HTR-8/SVneo (cell line): ENCODE measurements around the gene POU6F2.

ENCODE experiments used
- DNase-seq: peaks from one replicate; pipeline ENCODE4 v3.0.0; 2011; ENCODE audit warnings: low spot score, mixed read lengths; ENCODE audit not compliant: insufficient read length
- FAIRE-seq: peaks from 2 replicates; lab custom pipeline; 2011; peaks lifted over from hg19 to GRCh38; lab: Jason Lieb, UNC

The POU6F2 gene

GRCh38 chr7:39102234-39102633 lies 124.5 kb downstream of the POU6F2 start:
- FAIRE-seq (no peak), DNase-seq (no peak)

- no peak for FAIRE-seq
- no peak for DNase-seq
These were observed 128.0 kb downstream of the POU6F2 start for GRCh38 chr7:39105720-39106119.

GRCh38 chr7:39125846-39126245 lies 148.1 kb downstream of the POU6F2 start:
- FAIRE-seq (no peak), DNase-seq (no peak)

- DNase-seq (no peak), FAIRE-seq (no peak)
These were observed 149.3 kb downstream of the POU6F2 start for GRCh38 chr7:39127058-39127457.

- no peak for FAIRE-seq
- DNase-seq = no peak
These were observed 150.7 kb downstream of the POU6F2 start for GRCh38 chr7:39128287-39128843.

GRCh38 chr7:39130274-39130673 lies 152.6 kb downstream of the POU6F2 start:
- no peak for DNase-seq
- no peak for FAIRE-seq

GRCh38 chr7:39130857-39131526 lies 153.3 kb downstream of the POU6F2 start:
- DNase-seq = no peak
- no peak for FAIRE-seq

- DNase-seq = no peak
- no peak for FAIRE-seq
These were observed 154.6 kb downstream of the POU6F2 start for GRCh38 chr7:39132306-39132705.

GRCh38 chr7:39133088-39133487 lies 155.4 kb downstream of the POU6F2 start:
- FAIRE-seq = no peak
- DNase-seq = no peak

- FAIRE-seq (no peak), DNase-seq (no peak)
These were observed 159.8 kb downstream of the POU6F2 start for GRCh38 chr7:39137480-39137879.

- no peak for FAIRE-seq
- no peak for DNase-seq
These were observed 165.0 kb downstream of the POU6F2 start for GRCh38 chr7:39142750-39143149.

- FAIRE-seq (no peak), DNase-seq (no peak)
These were observed 166.7 kb downstream of the POU6F2 start for GRCh38 chr7:39144420-39144819.

- no peak for FAIRE-seq
These were observed 167.6 kb downstream of the POU6F2 start for GRCh38 chr7:39145283-39145682.

GRCh38 chr7:39145935-39146334 lies 168.2 kb downstream of the POU6F2 start:
- FAIRE-seq (no peak), DNase-seq (no peak)

More at GRCh38 chr7:39145283-39145682, 167.6 kb downstream of the POU6F2 start:
- no peak for DNase-seq

GRCh38 chr7:39152701-39153100 lies 175.0 kb downstream of the POU6F2 start:
- FAIRE-seq (no peak), DNase-seq (no peak)

- FAIRE-seq (no peak), DNase-seq (no peak)
These were observed 175.4 kb downstream of the POU6F2 start for GRCh38 chr7:39153113-39153512.

- DNase-seq (no peak), FAIRE-seq (no peak)
These were observed 175.9 kb downstream of the POU6F2 start for GRCh38 chr7:39153647-39154046.

- no peak for FAIRE-seq
- no peak for DNase-seq
These were observed 177.1 kb downstream of the POU6F2 start for GRCh38 chr7:39154815-39155214.

- FAIRE-seq = no peak
These were observed 180.7 kb downstream of the POU6F2 start for GRCh38 chr7:39158367-39158766.

GRCh38 chr7:39161903-39162302 lies 184.2 kb downstream of the POU6F2 start:
- no peak for FAIRE-seq
- DNase-seq = no peak

More at GRCh38 chr7:39158367-39158766, 180.7 kb downstream of the POU6F2 start:
- DNase-seq = no peak

- no peak for FAIRE-seq
- DNase-seq = no peak
These were observed 187.2 kb downstream of the POU6F2 start for GRCh38 chr7:39164887-39165286.
